Immature natural killer cell (primary cell): Measurements from ENCODE around the gene APPBP2. TPM values are rescaled to one million over a fixed set of nuclear protein-coding genes. Genes with fewer than 3 reads are reported as not detected.

Source experiments
- DNase-seq, 3 donors: peaks; one replicate each; pipeline ENCODE4 v3.0.0; 2022; ENCODE audit warnings: mixed read lengths in 1 of 3
- H3K27ac Mint-ChIP-seq, 6 donors: one replicate each; pipeline ENCODE4 v1.8.0; 2020; ENCODE audit warnings: mixed read lengths in 6 of 6, mild to moderate bottlenecking in 5 of 6, inconsistent platforms in 4 of 6, moderate library complexity in 3 of 6
- H3K27me3 Mint-ChIP-seq, 3 donors: one replicate each; pipeline ENCODE4 v1.8.0; 2020 to 2021; ENCODE audit warnings: low read depth in 3 of 3, mild to moderate bottlenecking in 3 of 3, mixed read lengths in 3 of 3, moderate library complexity in 3 of 3, inconsistent platforms in 1 of 3
- H3K36me3 Mint-ChIP-seq, 3 donors: one replicate each; pipeline ENCODE4 v1.8.0; 2020; ENCODE audit warnings: mixed read lengths in 3 of 3, inconsistent platforms in 2 of 3, mild to moderate bottlenecking in 2 of 3
- H3K4me1 Mint-ChIP-seq, 2 donors: one replicate each; pipeline ENCODE4 v1.8.0; 2020; ENCODE audit warnings: inconsistent platforms in 2 of 2, mild to moderate bottlenecking in 2 of 2, mixed read lengths in 2 of 2, moderate library complexity in 1 of 2
- H3K4me3 Mint-ChIP-seq, 5 donors: one replicate each; pipeline ENCODE4 v1.8.0; 2020; ENCODE audit warnings: mild to moderate bottlenecking in 5 of 5, mixed read lengths in 5 of 5, inconsistent platforms in 3 of 5, moderate library complexity in 3 of 5
- H3K9me3 Mint-ChIP-seq, 6 donors: one replicate each; pipeline ENCODE4 v1.8.0; 2020; ENCODE audit warnings: mild to moderate bottlenecking in 6 of 6, mixed read lengths in 6 of 6, inconsistent platforms in 4 of 6, moderate library complexity in 3 of 6
- polyA plus RNA-seq, 3 donors: library from polyadenylated mRNA; unstranded; fragments of 300-500 nt; fragmentation: Illumina TruSeq; gene quantifications; one replicate each; pipeline ENCODE4 v1.2.3, GENCODE V29; 2021

Gene APPBP2
- polyA plus RNA-seq, 3 donors from 2014 or later = 9.4 to 25.5 (median 16.3) TPM

DNA sequence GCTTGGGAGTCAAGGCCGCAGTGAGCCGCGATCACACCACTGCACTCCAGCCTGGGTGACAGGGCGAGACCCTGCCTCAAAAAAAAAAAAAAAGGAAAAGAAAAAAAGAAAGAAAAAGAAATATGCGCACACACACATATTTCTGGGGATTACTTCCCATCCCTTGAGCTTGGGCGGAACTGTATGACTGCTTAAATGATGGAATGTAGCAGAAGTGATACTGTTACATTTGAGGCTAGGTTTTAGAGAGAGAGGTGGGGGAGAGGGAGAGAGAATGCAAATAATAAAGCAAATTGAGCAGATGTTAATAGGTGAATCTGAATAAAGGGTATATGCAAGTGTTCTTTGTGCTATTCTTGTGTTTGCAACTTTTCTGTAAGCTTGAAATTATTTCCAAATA, 122.1 kb downstream of the APPBP2 start:
- H3K36me3 Mint-ChIP-seq = no peaks in the 10 kb centered on the region

DNA sequence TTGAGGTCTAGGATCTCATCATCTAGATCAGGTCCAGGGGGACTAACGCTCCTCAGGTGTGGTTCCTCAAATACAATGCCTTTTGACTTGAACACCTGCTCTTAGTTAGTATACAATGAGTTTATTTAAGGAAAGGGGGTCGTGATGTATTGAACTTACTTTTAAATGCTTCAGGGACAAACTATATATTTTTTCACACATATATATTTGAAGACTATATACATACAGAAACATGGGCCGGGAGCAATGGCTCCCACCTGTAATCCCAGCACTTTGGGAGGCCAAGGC, 122.6 kb downstream of the APPBP2 start:
- no peak for DNase-seq
- H3K4me3 Mint-ChIP-seq = no peak overlapping the region
- no peaks in the 10 kb centered on the region for H3K36me3 Mint-ChIP-seq
- peaks cover 0 to 5% (median 2%) of the 10 kb centered on the region in 3 donors for H3K27me3 Mint-ChIP-seq
- H3K9me3 Mint-ChIP-seq = no peaks in the 10 kb centered on the region
- no peak overlapping the region for H3K27ac Mint-ChIP-seq
- H3K4me1 Mint-ChIP-seq = peaks cover under 1 to 1% of the 10 kb centered on the region in 2 donors

More for the DNA sequence above, 122.1 kb downstream of the APPBP2 start:
- Mint-ChIP-seq H3K4me1 (no peaks in the 10 kb centered on the region), H3K4me3 (no peak overlapping the region), H3K9me3 (no peaks in the 10 kb centered on the region), H3K27ac (no peak overlapping the region), H3K27me3 (peaks cover 0 to 5% (median 2%) of the 10 kb centered on the region in 3 donors)
- no peak for DNase-seq

DNA sequence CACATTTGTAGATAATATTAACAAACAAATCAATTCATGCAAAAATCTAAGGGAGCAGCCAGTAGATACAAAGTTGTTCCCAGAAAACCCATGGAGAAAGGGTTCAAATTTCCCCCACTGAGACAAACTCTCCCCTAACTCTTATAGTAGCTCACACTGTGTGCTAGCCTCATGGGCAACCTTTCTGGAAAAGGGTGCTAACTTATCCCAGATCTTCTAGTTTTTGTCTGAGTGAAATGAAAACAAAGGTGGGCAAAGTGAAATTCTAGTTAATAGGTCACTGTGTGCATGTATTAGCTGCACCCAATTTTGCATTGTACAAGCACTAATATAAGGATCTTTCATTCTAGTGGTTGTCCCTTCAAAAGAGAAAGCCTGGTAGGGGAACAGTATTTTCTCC, 124.2 kb downstream of the APPBP2 start:
- H3K4me1 Mint-ChIP-seq = peaks cover 7 to 8% of the 10 kb centered on the region in 2 donors
- H3K9me3 Mint-ChIP-seq = no peaks in the 10 kb centered on the region
- H3K27me3 Mint-ChIP-seq = peaks cover 0 to 5% (median 2%) of the 10 kb centered on the region in 3 donors

DNA sequence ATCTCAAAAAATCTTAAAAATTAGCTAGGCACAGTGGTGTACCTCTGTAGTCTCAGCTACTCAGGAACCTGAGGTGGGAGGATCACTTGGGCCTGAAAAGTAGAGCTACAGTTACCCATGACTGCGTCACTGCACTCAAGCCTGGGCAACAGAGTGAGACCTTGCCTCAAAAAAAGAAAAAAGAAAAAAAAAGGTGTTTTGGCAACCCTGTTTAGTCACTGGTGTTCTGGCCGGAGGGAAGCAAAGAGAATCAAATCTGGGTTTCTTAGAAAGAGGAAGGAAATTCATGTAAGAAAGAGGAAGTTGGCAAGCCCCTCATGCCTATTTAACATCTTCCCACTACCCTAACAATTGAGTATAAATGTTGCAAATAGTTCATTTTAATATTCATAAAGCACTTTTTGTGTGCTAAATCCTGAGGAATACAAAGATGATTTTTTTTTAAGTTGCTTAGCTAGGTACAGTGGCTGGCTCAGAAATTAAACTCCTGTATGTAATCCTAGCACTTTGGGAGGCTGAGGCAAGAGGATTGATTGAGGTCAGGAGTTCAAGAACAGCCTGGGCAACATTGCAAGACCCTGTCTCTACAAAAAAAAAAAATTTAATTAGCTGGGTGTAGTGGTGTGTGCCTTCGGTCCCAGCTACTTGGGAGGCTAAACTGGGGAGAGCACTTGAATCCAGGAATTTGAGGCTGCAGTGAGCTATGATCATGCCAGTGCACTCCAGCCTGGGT, 127.6 kb downstream of the APPBP2 start:
- peak overlapping the region; percentile 9 to 83 (median 70) for H3K27ac Mint-ChIP-seq
- no peaks in the 10 kb centered on the region for H3K9me3 Mint-ChIP-seq
- peak overlapping the region in 2 of 5 donors; percentile 3 to 13 for H3K4me3 Mint-ChIP-seq
- peaks cover 7 to 8% of the 10 kb centered on the region in 2 donors for H3K4me1 Mint-ChIP-seq
- no peaks in the 10 kb centered on the region for H3K27me3 Mint-ChIP-seq
- H3K36me3 Mint-ChIP-seq = no peaks in the 10 kb centered on the region
- DNase-seq = peak; percentile 8 to 38 (median 17)

More for the DNA sequence above, 124.2 kb downstream of the APPBP2 start:
- Mint-ChIP-seq H3K4me3 (no peak overlapping the region), H3K27ac (no peak overlapping the region), H3K36me3 (no peaks in the 10 kb centered on the region)
- no peak for DNase-seq

DNA sequence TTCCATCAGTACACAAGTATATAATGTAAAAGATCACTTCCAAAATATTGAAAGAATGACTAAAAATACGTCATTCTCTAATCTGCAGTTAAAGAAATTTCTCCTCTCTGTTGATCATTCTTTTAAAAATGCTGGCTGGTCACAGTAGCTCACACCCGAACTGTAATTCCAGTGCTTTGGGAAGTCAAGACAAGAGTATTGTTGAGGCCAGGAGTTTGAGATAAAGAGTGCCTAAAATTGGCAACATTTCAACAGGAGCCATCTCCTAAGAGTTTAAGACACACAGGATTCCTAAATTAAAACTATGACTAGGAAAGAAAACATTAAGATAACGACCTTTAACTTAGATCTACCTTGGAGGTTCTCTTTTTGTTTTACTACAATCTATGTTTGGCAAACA, 129.6 kb downstream of the APPBP2 start:
- Mint-ChIP-seq H3K4me3 (no peak overlapping the region), H3K4me1 (peaks cover 17 to 19% of the 10 kb centered on the region in 2 donors), H3K27ac (no peak overlapping the region), H3K27me3 (peaks cover 5 to 10% (median 9%) of the 10 kb centered on the region in 3 donors), H3K9me3 (no peaks in the 10 kb centered on the region), H3K36me3 (no peaks in the 10 kb centered on the region)
- DNase-seq = no peak

DNA sequence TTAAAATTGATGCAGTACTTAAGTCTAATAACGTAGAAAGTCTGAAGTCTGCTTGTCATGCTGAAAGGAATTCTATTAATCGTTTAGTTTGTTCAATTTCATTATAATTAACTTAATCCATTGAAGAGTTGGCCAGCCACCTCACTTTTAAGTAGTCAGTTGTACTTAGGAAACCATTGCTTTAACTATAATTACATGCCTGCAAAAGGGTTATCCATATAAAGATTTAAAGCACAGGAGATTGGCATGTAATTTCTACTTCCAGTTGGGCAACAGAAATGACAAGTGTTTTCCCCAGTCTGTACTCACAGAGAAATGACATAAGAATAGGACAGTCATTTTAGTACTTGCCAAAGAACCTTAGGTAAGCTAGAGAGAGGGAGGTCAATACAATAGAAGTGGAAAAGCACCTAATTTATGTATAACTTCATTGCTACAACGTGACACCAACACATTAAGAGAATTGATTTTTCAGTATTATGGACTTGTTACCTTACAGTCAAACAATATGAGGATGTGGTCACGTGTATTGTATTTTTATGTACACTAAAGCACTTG, 130.5 kb downstream of the APPBP2 start:
- Mint-ChIP-seq H3K4me3 (no peak overlapping the region), H3K27me3 (peaks cover 8 to 13% (median 13%) of the 10 kb centered on the region in 3 donors), H3K9me3 (no peaks in the 10 kb centered on the region), H3K36me3 (no peaks in the 10 kb centered on the region), H3K4me1 (peaks cover 25 to 27% of the 10 kb centered on the region in 2 donors), H3K27ac (peak overlapping the region in 1 of 6 donors; percentile 71)
- no peak for DNase-seq

DNA sequence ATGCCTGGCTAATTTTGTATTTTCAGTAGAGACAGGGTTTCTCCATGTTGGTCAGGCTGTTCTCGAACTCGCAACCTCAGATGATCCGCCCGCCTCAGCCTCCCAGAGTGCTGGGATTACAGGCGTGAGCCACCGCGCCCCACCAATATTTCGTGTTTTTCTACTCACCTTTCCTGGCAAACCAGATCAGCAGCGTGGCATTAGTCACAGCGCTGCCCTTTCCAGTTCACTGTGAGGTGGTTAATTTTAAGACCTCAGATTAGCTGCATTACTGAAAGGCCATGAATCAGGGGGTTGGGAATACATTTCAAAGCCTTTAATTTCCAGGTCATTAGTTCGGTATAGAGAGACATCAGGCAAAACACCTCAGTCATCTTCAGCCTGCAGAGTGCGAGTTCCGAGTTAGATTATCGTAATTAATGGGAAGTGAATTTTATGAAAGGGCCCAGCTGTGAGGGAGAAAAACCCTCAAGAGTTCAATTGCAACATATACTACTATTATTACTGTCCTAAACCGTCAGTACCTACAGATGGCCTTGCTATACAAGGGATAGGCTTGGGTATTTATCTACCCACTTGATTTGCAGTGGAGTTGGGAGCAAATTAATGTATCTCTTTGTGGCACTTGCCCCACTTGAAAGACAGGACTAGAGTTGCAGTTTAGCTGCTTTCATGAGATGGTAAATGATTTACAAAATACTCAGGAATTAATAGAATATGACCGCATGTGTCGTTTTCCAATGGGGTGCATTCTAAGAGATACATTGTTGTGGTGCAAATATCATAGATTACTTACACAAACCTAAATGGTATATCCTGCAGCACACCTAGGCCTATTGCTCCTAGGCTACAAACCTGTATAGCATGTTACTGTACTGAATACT, 132.0 kb downstream of the APPBP2 start:
- no peaks in the 10 kb centered on the region for H3K9me3 Mint-ChIP-seq
- H3K27ac Mint-ChIP-seq = peak overlapping the region; percentile 4 to 98 (median 79)
- peak overlapping the region in 1 of 5 donors; percentile 27 for H3K4me3 Mint-ChIP-seq
- H3K36me3 Mint-ChIP-seq = no peaks in the 10 kb centered on the region
- DNase-seq = no peak
- H3K4me1 Mint-ChIP-seq = peaks cover 33 to 38% of the 10 kb centered on the region in 2 donors
- H3K27me3 Mint-ChIP-seq = peaks cover 8 to 13% (median 13%) of the 10 kb centered on the region in 3 donors

Other genes starting within 250 kb of the APPBP2 start
- gene USP32, start 134.1 kb downstream of the APPBP2 start, polyA plus RNA-seq = 1 to 10 TPM; 4.5 to 8.1 (median 5.5) TPM
- gene CHCT1, start 103.8 kb downstream of the APPBP2 start, polyA plus RNA-seq = not detected
- 10 to 100 TPM in 1 of 3 donors, 1 to 10 TPM in 2; 8.3 to 17.3 (median 8.9) TPM for gene PPM1D, start 74.0 kb upstream of the APPBP2 start, polyA plus RNA-seq
- gene BCAS3, start 151.6 kb upstream of the APPBP2 start, polyA plus RNA-seq = 10 to 100 TPM; 26.3 to 53.8 (median 50.1) TPM